NCI-H146 treated with DMSO at 0.1 percent for 48 hours (cell line): Measurements from ENCODE around the gene GALNT15.

Experiments used
- DNase-seq: peaks from one replicate; lab custom pipeline; 2025; ENCODE audit not compliant: unreplicated experiment; lab: John Stamatoyannopoulos, UW

The GALNT15 gene

GRCh38 chr3:16222547-16222946, 48.1 kb downstream of the GALNT15 start:
- no peak for DNase-seq

- no peak for DNase-seq
Measured at GRCh38 chr3:16224325-16224724, 49.8 kb downstream of the GALNT15 start.

GRCh38 chr3:16227566-16227965, 53.1 kb downstream of the GALNT15 start:
- DNase-seq = no peak

GRCh38 chr3:16229681-16230080, 55.2 kb downstream of the GALNT15 start:
- DNase-seq = no peak

GRCh38 chr3:16231983-16232382, 57.5 kb downstream of the GALNT15 start:
- DNase-seq = no peak

- DNase-seq = no peak
Measured at GRCh38 chr3:16233806-16234205, 59.3 kb downstream of the GALNT15 start.

- no peak for DNase-seq
Measured at GRCh38 chr3:16234281-16234680, 59.8 kb downstream of the GALNT15 start.

- no peak for DNase-seq
Measured at GRCh38 chr3:16236030-16236639, 61.7 kb downstream of the GALNT15 start.

- no peak for DNase-seq
Measured at GRCh38 chr3:16236856-16237393, 62.4 kb downstream of the GALNT15 start.

- no peak for DNase-seq
Measured at GRCh38 chr3:16239086-16239770, 64.7 kb downstream of the GALNT15 start.

GRCh38 chr3:16239780-16240179, 65.3 kb downstream of the GALNT15 start:
- no peak for DNase-seq

- no peak for DNase-seq
Measured at GRCh38 chr3:16240229-16241023, 65.9 kb downstream of the GALNT15 start.

- DNase-seq = no peak
Measured at GRCh38 chr3:16241225-16241624, 66.7 kb downstream of the GALNT15 start.

GRCh38 chr3:16242177-16242576, 67.7 kb downstream of the GALNT15 start:
- no peak for DNase-seq

- no peak for DNase-seq
Measured at GRCh38 chr3:16243706-16244490, 69.4 kb downstream of the GALNT15 start.

- DNase-seq = no peak
Measured at GRCh38 chr3:16245609-16246008, 71.1 kb downstream of the GALNT15 start.

- DNase-seq = peak; percentile 62
Measured at GRCh38 chr3:16247282-16248061, 73.0 kb downstream of the GALNT15 start.

GRCh38 chr3:16248556-16248955, 74.1 kb downstream of the GALNT15 start:
- no peak for DNase-seq

- DNase-seq = no peak
Measured at GRCh38 chr3:16249336-16249735, 74.9 kb downstream of the GALNT15 start.

- no peak for DNase-seq
Measured at GRCh38 chr3:16249886-16250285, 75.4 kb downstream of the GALNT15 start.
